LoVo (cell line): ENCODE measurements around the gene CEP95.

Experiments used
- DNase-seq: peaks from one replicate; pipeline ENCODE4 v3.0.0-alpha.2; 2016; ENCODE audit warnings: low spot score

CEP95 gene

GRCh38 chr17:64520359-64520758 lies 13.6 kb downstream of the CEP95 start:
- DNase-seq, result no peak

GRCh38 chr17:64527914-64528313 lies 21.1 kb downstream of the CEP95 start:
- DNase-seq, result no peak

- no peak for DNase-seq
Measured at GRCh38 chr17:64529221-64529620, 22.4 kb downstream of the CEP95 start.

- DNase-seq, result no peak
Measured at GRCh38 chr17:64531955-64532371, 25.2 kb downstream of the CEP95 start.

GRCh38 chr17:64532409-64532808 lies 25.6 kb downstream of the CEP95 start:
- DNase-seq, result no peak

- no peak for DNase-seq
Measured at GRCh38 chr17:64533784-64534183, 27.0 kb downstream of the CEP95 start.

DNA sequence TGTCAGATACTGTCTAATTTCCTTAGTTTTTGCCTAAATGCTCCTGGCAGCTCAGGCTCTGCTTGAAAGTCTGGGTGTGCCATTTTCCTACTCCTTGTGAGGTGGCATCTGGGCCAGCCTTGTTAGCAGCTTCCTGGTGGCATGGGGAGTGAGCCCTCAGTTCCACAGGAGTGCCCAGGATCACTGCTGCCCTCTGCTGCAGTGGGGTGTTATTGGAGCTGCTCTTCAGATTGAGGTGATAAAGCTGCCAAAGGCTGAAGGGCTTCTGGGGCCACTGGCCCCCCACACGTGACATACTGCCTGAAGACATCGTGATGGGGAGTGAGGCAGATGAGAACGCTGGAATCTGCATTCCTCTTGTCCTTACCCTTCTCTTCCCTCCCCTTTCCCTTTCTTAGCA lies 27.4 kb downstream of the CEP95 start:
- DNase-seq, result no peak

- DNase-seq, result no peak
Measured at GRCh38 chr17:64535357-64535756, 28.6 kb downstream of the CEP95 start.

GRCh38 chr17:64536913-64537312 lies 30.1 kb downstream of the CEP95 start:
- no peak for DNase-seq

DNA sequence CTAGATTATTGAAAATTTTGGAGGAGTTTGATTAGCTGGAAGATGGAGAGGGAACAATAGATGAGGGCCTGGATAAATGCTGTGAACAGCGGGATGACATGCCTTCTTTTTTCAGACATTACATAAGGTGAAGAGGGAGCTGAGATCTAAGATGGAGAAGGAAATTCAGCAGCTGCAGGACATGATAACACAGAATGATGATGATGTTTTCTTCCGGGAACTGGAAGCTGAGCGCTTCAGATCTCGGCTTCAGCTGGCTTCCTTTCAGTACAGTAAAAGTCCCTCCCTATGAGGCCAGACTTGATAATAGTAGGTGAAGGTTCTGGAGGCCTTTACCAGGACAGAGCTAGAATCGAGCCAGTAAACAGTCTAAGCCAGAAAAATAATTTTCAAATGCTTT lies 30.7 kb downstream of the CEP95 start:
- DNase-seq, result no peak

- DNase-seq, result no peak
Measured at GRCh38 chr17:64538508-64539130, 31.8 kb downstream of the CEP95 start.

DNA sequence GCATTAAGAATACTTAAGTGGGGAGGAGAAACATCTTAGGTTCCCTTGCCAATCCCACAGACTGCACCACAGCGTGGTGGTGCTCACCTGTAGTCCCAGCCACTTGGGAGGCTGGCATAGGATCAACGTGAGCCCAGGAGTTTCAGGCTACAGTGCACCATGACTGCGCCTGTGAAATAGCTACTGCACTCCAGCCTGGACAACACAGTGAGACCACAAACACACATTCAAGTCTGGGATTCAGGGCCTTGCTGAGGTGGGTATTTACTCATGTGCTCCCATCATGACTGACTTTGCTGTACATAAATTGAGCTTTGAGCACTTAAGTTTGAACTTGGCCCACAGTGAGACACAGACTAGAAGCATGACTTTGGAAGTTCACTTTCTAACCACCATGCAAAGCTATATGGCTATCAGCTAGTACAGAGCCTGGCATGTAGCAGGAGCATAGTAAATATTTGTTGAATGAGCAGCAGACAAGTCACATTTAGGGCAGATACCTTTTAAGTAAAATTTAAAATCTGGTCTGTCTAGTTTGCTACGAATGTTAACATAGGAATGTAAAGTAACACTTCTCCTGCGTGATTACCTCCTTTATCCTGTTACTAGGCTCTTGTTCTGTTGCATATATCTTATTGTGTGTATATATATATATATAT lies 33.5 kb downstream of the CEP95 start:
- DNase-seq, result no peak

DNA sequence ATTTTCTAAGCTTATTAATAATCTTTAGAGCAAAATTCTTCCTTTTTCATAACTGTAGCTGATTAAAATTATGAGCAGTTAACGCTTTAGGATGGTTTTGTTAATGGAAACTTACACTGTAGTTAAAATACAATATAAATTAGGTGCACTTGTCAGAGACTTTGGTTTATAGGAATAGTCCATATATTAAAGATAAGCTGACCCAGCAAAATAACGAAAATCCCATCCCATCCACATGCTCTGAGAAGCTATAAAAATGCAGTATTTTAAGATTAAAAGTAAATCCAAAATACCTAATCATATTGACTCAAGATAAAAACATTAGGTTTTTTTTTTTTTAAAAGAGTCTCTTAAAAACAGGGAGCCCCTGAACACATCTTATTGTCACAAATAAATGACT lies 38.0 kb downstream of the CEP95 start:
- DNase-seq, result no peak

DNA sequence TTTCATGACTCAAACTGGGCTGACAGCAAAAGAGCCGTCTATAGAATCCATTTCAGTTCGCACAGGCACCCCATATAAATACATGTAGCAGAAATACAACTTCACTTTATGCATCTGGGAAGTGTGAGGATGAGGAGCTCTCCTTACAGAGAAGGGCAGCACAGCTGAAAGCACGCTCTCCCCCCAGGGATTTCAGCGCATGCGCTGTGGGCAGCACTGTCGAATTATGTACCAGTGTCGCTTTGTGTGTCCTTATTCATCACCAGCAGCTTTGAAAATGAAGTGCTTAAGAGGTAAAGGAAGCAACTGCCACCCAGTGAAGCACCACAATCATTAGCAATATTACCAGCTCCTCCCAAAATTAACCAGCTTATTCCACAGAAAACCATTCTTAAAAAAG lies 39.9 kb downstream of the CEP95 start:
- DNase-seq, result no peak

DNA sequence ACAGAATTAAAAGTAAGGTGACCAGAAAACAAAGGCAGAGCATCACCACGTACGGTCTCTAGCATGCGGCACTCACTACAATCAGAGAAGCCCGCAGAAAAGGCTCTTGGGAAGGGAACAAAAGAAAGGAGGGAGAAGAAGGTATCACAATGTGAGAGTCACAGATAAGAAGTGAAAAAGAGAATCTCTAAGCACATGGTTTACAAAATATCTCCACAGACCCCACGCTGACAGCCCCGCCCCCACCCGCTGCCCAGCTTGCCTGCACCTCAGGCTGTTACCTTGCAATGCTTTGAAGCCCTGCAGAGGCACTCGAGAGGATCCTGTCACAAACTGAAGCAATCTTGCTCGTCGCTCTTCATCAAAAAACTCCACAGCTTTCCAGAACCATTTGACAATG lies 40.5 kb downstream of the CEP95 start:
- no peak for DNase-seq

- DNase-seq, result no peak
Measured at GRCh38 chr17:64551461-64551860, 44.7 kb downstream of the CEP95 start.

- DNase-seq, result no peak
Measured at GRCh38 chr17:64554028-64554637, 47.4 kb downstream of the CEP95 start.

- no peak for DNase-seq
Measured at GRCh38 chr17:64555281-64555680, 48.5 kb downstream of the CEP95 start.

- DNase-seq, result no peak
Measured at GRCh38 chr17:64564098-64564497, 57.3 kb downstream of the CEP95 start.

DNA sequence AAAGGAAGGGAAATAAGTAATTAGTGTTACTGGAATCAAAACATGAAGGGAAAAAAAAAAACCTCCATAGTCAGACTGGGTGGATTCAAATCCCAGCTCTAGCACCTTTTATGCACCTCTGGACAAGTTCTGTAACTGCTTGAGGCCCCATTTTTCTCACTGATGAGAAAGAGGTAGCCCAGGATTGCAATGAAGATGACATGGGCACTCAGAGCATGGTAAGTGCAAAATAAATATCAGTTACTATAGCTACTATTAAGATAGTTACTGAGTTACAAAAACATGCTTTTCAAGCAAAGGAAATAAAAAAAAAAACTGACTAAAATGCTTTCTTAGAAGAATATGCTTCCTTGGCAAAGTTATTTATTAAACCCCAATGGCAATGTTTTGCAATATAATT lies 58.8 kb downstream of the CEP95 start:
- DNase-seq, result no peak

GRCh38 chr17:64571746-64572145 lies 65.0 kb downstream of the CEP95 start:
- DNase-seq, result no peak

- no peak for DNase-seq
Measured at GRCh38 chr17:64572682-64573154, 65.9 kb downstream of the CEP95 start.

DNA sequence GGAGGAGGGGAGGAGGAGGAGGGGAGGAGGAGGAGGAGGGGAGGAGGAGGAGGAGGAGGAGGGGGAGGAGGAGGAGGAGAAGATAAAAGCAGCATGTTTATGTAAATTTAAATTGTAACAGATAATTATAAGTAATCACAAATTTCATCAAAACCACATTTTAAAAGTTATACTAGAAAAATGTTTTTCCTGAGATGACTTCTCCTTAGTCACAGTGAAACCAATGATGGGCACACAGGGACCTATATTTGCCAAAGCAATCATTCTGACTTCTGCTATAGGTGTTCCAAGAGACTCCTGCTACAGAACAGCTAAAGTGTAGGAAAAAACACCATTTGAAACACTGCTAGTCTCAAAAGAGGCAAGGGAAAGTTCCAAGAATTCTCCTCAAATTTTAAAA lies 66.4 kb downstream of the CEP95 start:
- no peak for DNase-seq

DNA sequence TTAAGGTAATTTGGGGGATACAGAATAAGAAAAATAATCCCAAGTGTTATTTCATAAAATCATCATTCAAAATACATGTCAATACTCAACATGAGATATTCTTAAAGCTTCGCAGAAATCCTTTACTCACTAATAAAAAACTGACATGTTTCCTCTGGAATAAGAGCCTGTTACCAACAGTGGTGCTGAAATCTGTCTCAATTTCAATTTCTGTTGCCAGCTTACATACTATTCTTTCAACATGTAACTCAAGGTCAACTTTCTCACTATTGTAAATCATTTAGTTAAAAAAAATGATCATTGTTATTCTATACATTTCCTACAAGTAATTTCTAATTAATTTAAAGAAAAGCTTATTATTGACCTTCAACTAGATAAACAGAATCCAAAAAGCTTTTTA lies 67.9 kb downstream of the CEP95 start:
- DNase-seq, result no peak
